Measurements from ENCODE around the gene UPK3A. TPM values are rescaled to one million over a fixed set of nuclear protein-coding genes. Genes with fewer than 3 reads are reported as not detected.

The UPK3A gene
- total and polyA plus RNA-seq, 2 of the 13 experiments (the other 11 are each of a cell fraction or from before 2014, with no cell fraction given), result 10.5 to 13.8 TPM

- peak; percentile 70; the same call in 1 of the 2 replicates for TF ChIP-seq CSRNP1 (CRISPR knock-in tag; IDR thresholded peaks at IDR 0.05)
- TF ChIP-seq, protein P1, sequence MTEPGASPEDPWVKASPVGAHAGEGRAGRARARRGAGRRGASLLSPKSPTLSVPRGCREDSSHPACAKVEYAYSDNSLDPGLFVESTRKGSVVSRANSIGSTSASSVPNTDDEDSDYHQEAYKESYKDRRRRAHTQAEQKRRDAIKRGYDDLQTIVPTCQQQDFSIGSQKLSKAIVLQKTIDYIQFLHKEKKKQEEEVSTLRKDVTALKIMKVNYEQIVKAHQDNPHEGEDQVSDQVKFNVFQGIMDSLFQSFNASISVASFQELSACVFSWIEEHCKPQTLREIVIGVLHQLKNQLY (CRISPR knock-in tag; IDR thresholded peaks at IDR 0.05), result no peak
- no peak for TF ChIP-seq ETV5 (CRISPR knock-in tag; IDR thresholded peaks at IDR 0.05; ENCODE audit: borderline replicate concordance)
- TF ChIP-seq ZNF343 (CRISPR knock-in tag; IDR thresholded peaks at IDR 0.05), result peak; percentile 76; the same call in 1 of the 2 replicates
- TF ChIP-seq, protein P2, sequence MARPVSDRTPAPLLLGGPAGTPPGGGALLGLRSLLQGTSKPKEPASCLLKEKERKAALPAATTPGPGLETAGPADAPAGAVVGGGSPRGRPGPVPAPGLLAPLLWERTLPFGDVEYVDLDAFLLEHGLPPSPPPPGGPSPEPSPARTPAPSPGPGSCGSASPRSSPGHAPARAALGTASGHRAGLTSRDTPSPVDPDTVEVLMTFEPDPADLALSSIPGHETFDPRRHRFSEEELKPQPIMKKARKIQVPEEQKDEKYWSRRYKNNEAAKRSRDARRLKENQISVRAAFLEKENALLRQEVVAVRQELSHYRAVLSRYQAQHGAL (CRISPR knock-in tag; IDR thresholded peaks at IDR 0.05; ENCODE audit: not compliant biosample characterization), result no peak
- peak; percentile 28 for TF ChIP-seq TARDBP (CRISPR knock-in tag; IDR thresholded peaks at IDR 0.05)
- peak; percentile 35; the same call in 1 of the 2 replicates for TF ChIP-seq ZBTB7B (CRISPR knock-in tag; IDR thresholded peaks at IDR 0.05)
- TF ChIP-seq MATR3 (CRISPR knock-in tag; IDR thresholded peaks at IDR 0.05), result no peak
- TF ChIP-seq, protein P3, sequence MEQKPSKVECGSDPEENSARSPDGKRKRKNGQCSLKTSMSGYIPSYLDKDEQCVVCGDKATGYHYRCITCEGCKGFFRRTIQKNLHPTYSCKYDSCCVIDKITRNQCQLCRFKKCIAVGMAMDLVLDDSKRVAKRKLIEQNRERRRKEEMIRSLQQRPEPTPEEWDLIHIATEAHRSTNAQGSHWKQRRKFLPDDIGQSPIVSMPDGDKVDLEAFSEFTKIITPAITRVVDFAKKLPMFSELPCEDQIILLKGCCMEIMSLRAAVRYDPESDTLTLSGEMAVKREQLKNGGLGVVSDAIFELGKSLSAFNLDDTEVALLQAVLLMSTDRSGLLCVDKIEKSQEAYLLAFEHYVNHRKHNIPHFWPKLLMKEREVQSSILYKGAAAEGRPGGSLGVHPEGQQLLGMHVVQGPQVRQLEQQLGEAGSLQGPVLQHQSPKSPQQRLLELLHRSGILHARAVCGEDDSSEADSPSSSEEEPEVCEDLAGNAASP (CRISPR knock-in tag; IDR thresholded peaks at IDR 0.05; ENCODE audit: borderline replicate concordance), result peak; percentile 69; the same call in 1 of the 2 replicates
- TF ChIP-seq, protein P4, sequence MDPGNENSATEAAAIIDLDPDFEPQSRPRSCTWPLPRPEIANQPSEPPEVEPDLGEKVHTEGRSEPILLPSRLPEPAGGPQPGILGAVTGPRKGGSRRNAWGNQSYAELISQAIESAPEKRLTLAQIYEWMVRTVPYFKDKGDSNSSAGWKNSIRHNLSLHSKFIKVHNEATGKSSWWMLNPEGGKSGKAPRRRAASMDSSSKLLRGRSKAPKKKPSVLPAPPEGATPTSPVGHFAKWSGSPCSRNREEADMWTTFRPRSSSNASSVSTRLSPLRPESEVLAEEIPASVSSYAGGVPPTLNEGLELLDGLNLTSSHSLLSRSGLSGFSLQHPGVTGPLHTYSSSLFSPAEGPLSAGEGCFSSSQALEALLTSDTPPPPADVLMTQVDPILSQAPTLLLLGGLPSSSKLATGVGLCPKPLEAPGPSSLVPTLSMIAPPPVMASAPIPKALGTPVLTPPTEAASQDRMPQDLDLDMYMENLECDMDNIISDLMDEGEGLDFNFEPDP (CRISPR knock-in tag; conservative IDR thresholded peaks at IDR 0.05), result 0 out of 2 replicates have a peak, but pooled peaks have one; percentile 42
- TF ChIP-seq ZNF687 (CRISPR knock-in tag; IDR thresholded peaks at IDR 0.05), result peak; percentile 90
- 0 out of 2 replicates have a peak, but pooled peaks have one; percentile 44 for TF ChIP-seq ZSCAN31 (CRISPR knock-in tag; IDR thresholded peaks at IDR 0.05; ENCODE audit: low read depth)
- no peak for TF ChIP-seq HOXA7 (CRISPR knock-in tag; IDR thresholded peaks at IDR 0.05)
- TF ChIP-seq SRSF4 (IDR thresholded peaks at IDR 0.05; ENCODE audit: low read depth, low read length, poor library complexity, severe bottlenecking), result no peak
- TF ChIP-seq ZBTB21 (CRISPR knock-in tag; IDR thresholded peaks at IDR 0.05), result no peak
- no peak for TF ChIP-seq ZKSCAN1 (IDR thresholded peaks at IDR 0.05; ENCODE audit: low read length)
- peak; percentile 31 for TF ChIP-seq ASH2L (IDR thresholded peaks at IDR 0.05; ENCODE audit: insufficient read length, low read depth, low read length)
- TF ChIP-seq CCAR2 (optimal IDR thresholded peaks at IDR 0.05; ENCODE audit: low read depth, low read length), result no peak
Observed at GRCh38 chr22:45286854-45287551, 2.3 kb downstream of the UPK3A start (continued).
